Endothelial cell of umbilical vein (primary cell): ENCODE measurements around the gene ACYP2. TPM values are rescaled to one million over a fixed set of nuclear protein-coding genes. Genes with fewer than 3 reads are reported as not detected.
A peak's percentile ranks its signal among the peaks of the same experiment; 100 is the strongest.

Experiments used
- BruUV-seq: library from RNA; stranded (reverse); fragments of 400-500 nt; replicated peaks from 2 replicates; lab custom pipeline; 2021; lab: Mats Ljungman, UMichigan
- CTCF ChIA-PET: fragments of 300-600, 350-600 bp; sonication (Branson Sonifier 250); formaldehyde crosslinking; loops from one replicate; lab custom pipeline; 2021; ENCODE audit warnings: antibody characterized with exemption, inconsistent platforms; lab: Charles Lee
- POLR2A ChIA-PET: fragments of 300-600, 350-600 bp; sonication (Branson Sonifier 250); formaldehyde crosslinking; loops from one replicate; lab custom pipeline; 2021; ENCODE audit warnings: antibody characterized with exemption, inconsistent platforms; lab: Charles Lee
- DNase-seq: peaks from one replicate; pipeline ENCODE4 v3.0.0-alpha.2; 2011; ENCODE audit warnings: low read depth, low spot score
- FAIRE-seq: peaks from 2 replicates; lab custom pipeline; 2011; peaks lifted over from hg19 to GRCh38; lab: Jason Lieb, UNC
- H2AFZ ChIP-seq: 2 replicates; pipeline ENCODE4 v1.6.0; 2012; ENCODE audit warnings: low read depth, low read length, control low read depth, inconsistent platforms
- H3K27ac ChIP-seq: 2 replicates; pipeline ENCODE4 v1.5.1; 2011; ENCODE audit warnings: low read depth, mild to moderate bottlenecking, control low read depth, low read length, moderate library complexity; ENCODE audit not compliant: insufficient read depth
- H3K27me3 ChIP-seq, 2 experiments: 2 replicates each; pipeline versions ENCODE4 v1.6.0 to v1.6.1; 2011; ENCODE audit warnings: low read length in 2 of 2, mixed read lengths in 1 of 2; ENCODE audit not compliant: control insufficient read depth in 2 of 2, insufficient read depth in 2 of 2
- H3K36me3 ChIP-seq, 2 experiments: 2 replicates in 1 of 2; 3 replicates in 1 of 2; pipeline ENCODE4 v1.5.1; 2011; ENCODE audit warnings: low read length in 2 of 2, mild to moderate bottlenecking in 1 of 2, moderate library complexity in 1 of 2; ENCODE audit not compliant: control insufficient read depth in 2 of 2, insufficient read depth in 2 of 2; ENCODE audit errors: extremely low read depth in 1 of 2
- H3K4me1 ChIP-seq: 3 replicates; pipeline ENCODE4 v1.5.1; 2011; ENCODE audit warnings: mild to moderate bottlenecking, low read length; ENCODE audit not compliant: control insufficient read depth, insufficient read depth; ENCODE audit errors: extremely low read depth
- H3K4me2 ChIP-seq: 2 replicates; pipeline ENCODE4 v1.6.1; 2011; ENCODE audit warnings: low read length, control low read depth, mixed read lengths; ENCODE audit not compliant: insufficient read depth
- H3K4me3 ChIP-seq, 3 experiments: fragments of 200-600 bp in 1 of 3; sonication (generic), shearing (Covaris generic) in 1 of 3; replicated peaks in 1 of 3; 2 replicates each; pipeline ENCODE4 v1.5.1; 2011 to 2016; ENCODE audit warnings: control low read depth in 3 of 3, low read length in 3 of 3, mild to moderate bottlenecking in 2 of 3, inconsistent platforms in 1 of 3, low read depth in 1 of 3, moderate library complexity in 1 of 3; ENCODE audit not compliant: insufficient read depth in 1 of 3
- H3K79me2 ChIP-seq: 2 replicates; pipeline ENCODE4 v1.6.0; 2012; ENCODE audit warnings: low read length, inconsistent platforms; ENCODE audit not compliant: control insufficient read depth, insufficient read depth
- H3K9ac ChIP-seq: replicated peaks from 2 replicates; pipeline ENCODE3; 2011; ENCODE audit warnings: low read length, control low read depth; ENCODE audit not compliant: insufficient read depth; ENCODE audit errors: extremely low read depth
- H3K9me1 ChIP-seq: replicated peaks from 3 replicates; pipeline ENCODE4 v1.6.0; 2011; ENCODE audit warnings: mild to moderate bottlenecking, low read length; ENCODE audit not compliant: control insufficient read depth, insufficient read depth; ENCODE audit errors: extremely low read depth
- H3K9me3 ChIP-seq: replicated peaks from 2 replicates; pipeline ENCODE4 v1.5.1; 2012; ENCODE audit warnings: low read length, inconsistent platforms; ENCODE audit not compliant: control insufficient read depth, insufficient read depth
- H4K20me1 ChIP-seq: replicated peaks from 2 replicates; pipeline ENCODE3; 2011; ENCODE audit warnings: mild to moderate bottlenecking, low read length; ENCODE audit not compliant: control insufficient read depth, insufficient read depth; ENCODE audit errors: extremely low read depth
- CTCF ChIP-seq, 2 donors: IDR thresholded peaks; 1 replicate in 1 of 2; 2 replicates in 1 of 2; pipeline ENCODE4 v1.5.1; 2011; ENCODE audit warnings: low read length in 2 of 2, mild to moderate bottlenecking in 2 of 2, moderate library complexity in 2 of 2, control low read depth in 1 of 2, inconsistent platforms in 1 of 2, low read depth in 1 of 2; ENCODE audit not compliant: insufficient read depth in 1 of 2; ENCODE audit errors: extremely low read depth in 1 of 2
- EZH2 ChIP-seq: IDR thresholded peaks from 2 replicates; pipeline ENCODE4 v1.6.1; 2012; ENCODE audit warnings: borderline replicate concordance, low read depth, mild to moderate bottlenecking, moderate library complexity, low read length, inconsistent platforms; ENCODE audit not compliant: severe bottlenecking
- FOS ChIP-seq: IDR thresholded peaks from 2 replicates; pipeline ENCODE4 v1.6.1; 2011; ENCODE audit warnings: mild to moderate bottlenecking, low read length, moderate library complexity, borderline replicate concordance; ENCODE audit not compliant: insufficient read depth
- GATA2 ChIP-seq: IDR thresholded peaks from 2 replicates; pipeline ENCODE4 v1.7.0; 2011; ENCODE audit warnings: low read depth, mild to moderate bottlenecking, moderate library complexity, mixed read lengths, low read length; ENCODE audit not compliant: insufficient read length, insufficient read depth
- JUN ChIP-seq: IDR thresholded peaks from 2 replicates; pipeline ENCODE4 v1.6.1; 2011; ENCODE audit warnings: borderline replicate concordance, low read depth; ENCODE audit not compliant: insufficient read length, insufficient read depth
- MAX ChIP-seq: IDR thresholded peaks from 2 replicates; pipeline ENCODE4 v1.6.1; 2011; ENCODE audit not compliant: insufficient read depth, insufficient read length
- MYC ChIP-seq: IDR thresholded peaks from one replicate; pipeline ENCODE4 v1.6.1; 2011; ENCODE audit warnings: mild to moderate bottlenecking, low read depth, low read length
- POLR2A ChIP-seq: IDR thresholded peaks from 2 replicates; pipeline ENCODE4 v1.6.1; 2012; ENCODE audit warnings: low read depth, mild to moderate bottlenecking, control low read depth, low read length
- POLR2AphosphoS5 ChIP-seq: IDR thresholded peaks from 2 replicates; pipeline ENCODE4 v1.6.1; 2012; ENCODE audit warnings: low read depth, mild to moderate bottlenecking, control low read depth, low read length, moderate library complexity; ENCODE audit not compliant: insufficient read depth
- dilution Hi-C: fragments of 300-500 bp; cut with MboI; formaldehyde crosslinking; loops from one replicate; pipeline ENCODE4 v1.15.0; 2019; ENCODE audit warnings: low sequenced_read_pairs; ENCODE audit not compliant: extremely low pct_ligation_motif_present
- intact Hi-C: fragments of 100-400 bp; cut with micrococcal nuclease; formaldehyde crosslinking; loops from one replicate; pipeline ENCODE4 v1.10.0; 2022
- polyA plus RNA-seq, 4 experiments: library from polyadenylated mRNA; depleted of rRNA in 3 of 4; stranded (reverse) in 3 of 4; unstranded in 1 of 4; fragments of >200 nt; gene quantifications; 2 replicates each; pipeline versions ENCODE4 v1.2.1 to v1.2.3, GENCODE V29; 2011 to 2012; ENCODE audit warnings: missing spikeins in 1 of 4
- total RNA-seq: library from RNA; stranded (reverse); gene quantifications from 2 replicates; pipeline ENCODE4 v1.2.3, GENCODE V29; 2021

Gene ACYP2
- total and polyA plus RNA-seq, 2 donors (not counting 3 experiments of a cell fraction or from before 2014, with no cell fraction given) = 3.9 to 7.9 TPM

DNA sequence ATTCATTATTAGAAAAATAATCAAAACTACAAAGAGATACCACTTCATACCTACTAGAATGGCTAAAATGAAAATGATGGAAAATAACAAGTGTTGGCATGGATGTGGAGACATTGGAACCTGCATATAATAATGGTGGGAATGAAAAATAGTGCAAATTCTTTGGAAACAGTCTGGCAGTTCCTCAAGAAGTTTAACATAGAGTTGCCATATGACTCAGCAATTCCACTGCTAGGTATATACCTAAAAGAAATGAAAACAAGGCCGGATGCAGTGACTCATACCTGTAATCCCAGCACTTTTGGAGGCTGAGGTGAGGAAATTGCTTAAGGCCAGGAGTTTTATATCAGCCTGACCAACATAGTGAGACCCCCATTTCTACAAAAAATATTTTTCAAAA lies 41.6 kb upstream of the ACYP2 start:
- Histone ChIP-seq H3K27me3 (no peaks in the 10 kb centered on the region), H2AFZ (no peak overlapping the region), H3K4me1 (peaks cover 2% of the 10 kb centered on the region), H3K9me1 (no peaks in the 10 kb centered on the region), H4K20me1 (no peaks in the 10 kb centered on the region), H3K4me3 (no peak overlapping the region), H3K4me2 (no peak overlapping the region), H3K79me2 (no peaks in the 10 kb centered on the region), H3K36me3 (no peaks in the 10 kb centered on the region), H3K9ac (no peak overlapping the region), H3K27ac (no peak overlapping the region), H3K9me3 (no peaks in the 10 kb centered on the region)
- BruUV-seq = no TSS peak
- FAIRE-seq (peak; percentile 54), DNase-seq (peak; percentile 18)
- no peak for TF ChIP-seq CTCF (IDR thresholded peaks at IDR 0.05; ENCODE audit: extremely low read depth in 1 of 2, insufficient read depth in 1 of 2, low read depth in 1 of 2, low read length in 2 of 2)
- no peak for TF ChIP-seq EZH2
- no peak for TF ChIP-seq MAX
- no peak for TF ChIP-seq MYC
- no peak for TF ChIP-seq POLR2A
- TF ChIP-seq JUN = peak; percentile 34
- TF ChIP-seq FOS = peak; percentile 36
- TF ChIP-seq GATA2 = no peak
- no peak for TF ChIP-seq POLR2AphosphoS5
- POLR2A ChIA-PET = no interaction called here
- CTCF ChIA-PET = interaction anchor here (1.9 kb wide), 1 partner anchor 33 kb away, joined by 4 read pairs; no protein-coding TSS in a partner anchor
- intact Hi-C loops (no loop called here), dilution Hi-C loops (no loop called here)
